Astrocyte of the cerebellum (primary cell): ENCODE data around the gene REC114.
"Not testable (repeated sequence)": the region's sequence is repeated elsewhere in the genome, so short reads cannot be mapped to it uniquely, and the experiment has no call there.

Source experiments
- DNase-seq: peaks from one replicate; pipeline ENCODE4 v3.0.0-alpha.2; 2011; ENCODE audit warnings: low read depth
- H3K4me3 ChIP-seq: 2 replicates; pipeline ENCODE4 v1.5.1; 2011; ENCODE audit warnings: mild to moderate bottlenecking, low read depth, low read length, moderate library complexity
- in situ Hi-C: cut with HindIII; loops from 2 replicates; pipeline ENCODE4 v1.10.0; 2017; ENCODE audit warnings: low sequenced_read_pairs
- TF ChIP-seq, protein P1 (sequence below): IDR thresholded peaks from 2 replicates; pipeline ENCODE4 v1.5.1; 2012; ENCODE audit warnings: low read length, low read depth, moderate library complexity, mild to moderate bottlenecking; ENCODE audit errors: missing control alignments

REC114 gene

GRCh38 chr15:73476704-73477216 is 33.8 kb downstream of the REC114 start:
- TF ChIP-seq, protein P1, sequence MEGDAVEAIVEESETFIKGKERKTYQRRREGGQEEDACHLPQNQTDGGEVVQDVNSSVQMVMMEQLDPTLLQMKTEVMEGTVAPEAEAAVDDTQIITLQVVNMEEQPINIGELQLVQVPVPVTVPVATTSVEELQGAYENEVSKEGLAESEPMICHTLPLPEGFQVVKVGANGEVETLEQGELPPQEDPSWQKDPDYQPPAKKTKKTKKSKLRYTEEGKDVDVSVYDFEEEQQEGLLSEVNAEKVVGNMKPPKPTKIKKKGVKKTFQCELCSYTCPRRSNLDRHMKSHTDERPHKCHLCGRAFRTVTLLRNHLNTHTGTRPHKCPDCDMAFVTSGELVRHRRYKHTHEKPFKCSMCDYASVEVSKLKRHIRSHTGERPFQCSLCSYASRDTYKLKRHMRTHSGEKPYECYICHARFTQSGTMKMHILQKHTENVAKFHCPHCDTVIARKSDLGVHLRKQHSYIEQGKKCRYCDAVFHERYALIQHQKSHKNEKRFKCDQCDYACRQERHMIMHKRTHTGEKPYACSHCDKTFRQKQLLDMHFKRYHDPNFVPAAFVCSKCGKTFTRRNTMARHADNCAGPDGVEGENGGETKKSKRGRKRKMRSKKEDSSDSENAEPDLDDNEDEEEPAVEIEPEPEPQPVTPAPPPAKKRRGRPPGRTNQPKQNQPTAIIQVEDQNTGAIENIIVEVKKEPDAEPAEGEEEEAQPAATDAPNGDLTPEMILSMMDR, result no peak
- in situ Hi-C loops, result no loop called here
- no peak for DNase-seq
- no peak overlapping the region for H3K4me3 ChIP-seq

DNA sequence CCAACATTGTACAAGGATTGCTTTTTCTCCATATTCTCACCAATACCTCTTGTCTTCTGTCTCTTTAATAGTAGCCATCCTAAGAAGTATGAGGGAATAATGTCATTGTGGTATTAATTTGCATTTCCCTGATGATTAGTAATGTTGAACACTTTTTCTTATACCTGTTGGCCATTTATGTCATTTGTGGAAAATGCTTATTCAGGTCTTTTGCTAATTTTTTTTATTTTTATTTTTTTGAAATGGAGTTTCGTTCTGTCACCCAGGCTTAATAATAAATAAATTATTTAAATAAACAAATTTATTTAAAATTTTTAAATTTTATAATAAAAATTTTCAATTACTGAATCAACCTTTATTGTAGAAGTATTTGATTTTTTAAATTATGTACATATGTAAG is 37.1 kb downstream of the REC114 start:
- no peak for DNase-seq
- in situ Hi-C loops, result no loop called here
- H3K4me3 ChIP-seq, result no peak overlapping the region
- TF ChIP-seq, protein P1, result no peak

DNA sequence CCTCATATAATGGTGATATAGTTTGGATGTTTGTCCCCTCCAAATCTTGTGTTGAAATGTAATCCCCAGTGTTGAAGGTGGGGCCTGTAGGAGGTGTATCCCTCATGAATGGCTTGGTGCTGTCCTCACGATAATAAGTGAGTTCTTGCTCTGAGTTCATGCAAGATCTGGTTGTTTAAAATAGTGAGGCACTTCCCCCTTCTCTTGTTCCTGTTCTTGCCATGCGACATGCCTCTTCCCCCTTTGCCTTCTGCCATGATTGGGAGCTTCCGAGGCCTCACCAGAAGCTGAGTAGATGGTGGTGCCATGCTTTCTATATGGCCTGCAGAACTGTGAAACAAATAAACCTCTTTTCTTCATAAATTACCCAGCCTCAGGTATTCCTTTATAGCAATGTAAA is 39.2 kb downstream of the REC114 start:
- TF ChIP-seq, protein P1, result no peak
- H3K4me3 ChIP-seq, result no peak overlapping the region
- DNase-seq, result no peak
- in situ Hi-C loops, result no loop called here

DNA sequence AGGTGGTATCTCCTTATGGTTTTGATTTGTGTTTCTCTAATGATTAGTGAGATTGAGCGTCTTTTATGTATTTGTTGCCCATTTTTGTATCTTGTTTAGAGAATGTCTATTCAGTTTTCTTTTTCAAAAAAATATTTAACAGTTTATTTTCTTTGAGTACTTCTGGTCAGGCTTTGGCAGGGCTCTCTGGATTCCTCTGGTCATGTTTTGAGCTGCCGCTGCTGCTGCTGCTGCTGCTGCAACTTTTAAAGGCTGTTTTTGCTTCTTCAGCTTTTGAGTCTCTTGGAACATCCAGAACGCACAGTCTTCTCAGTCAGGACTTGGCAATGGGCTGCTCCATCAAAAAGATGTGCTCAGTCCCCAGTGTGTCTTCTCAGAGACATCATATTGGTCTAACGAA is 40.1 kb downstream of the REC114 start:
- TF ChIP-seq, protein P1, result no peak
- no peak overlapping the region for H3K4me3 ChIP-seq
- DNase-seq, result no peak
- in situ Hi-C loops, result no loop called here

- H3K4me3 ChIP-seq, result no peak overlapping the region
- TF ChIP-seq, protein P1, result no peak
- no peak for DNase-seq
- in situ Hi-C loops, result no loop called here
Observed at GRCh38 chr15:73485372-73485771, 42.4 kb downstream of the REC114 start.

DNA sequence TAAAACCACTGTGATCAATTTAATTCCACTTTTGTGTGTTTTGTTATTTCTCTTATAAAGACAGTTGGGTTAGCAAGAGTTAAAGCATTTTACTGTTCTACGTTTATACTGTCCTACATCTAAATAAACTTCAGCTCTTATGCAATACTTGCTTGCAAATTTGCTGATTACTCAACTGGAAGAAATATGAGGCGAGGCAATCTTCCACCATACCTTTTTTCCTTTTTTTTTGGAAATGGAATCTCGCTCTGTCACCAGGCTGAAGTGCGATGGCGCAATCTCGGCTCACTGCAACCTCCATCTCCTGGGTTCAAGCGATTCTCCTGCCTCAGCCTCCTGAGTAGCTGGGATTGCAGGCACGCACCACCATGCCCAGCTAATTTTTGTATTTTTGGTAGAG is 42.9 kb downstream of the REC114 start:
- H3K4me3 ChIP-seq, in situ Hi-C loops, DNase-seq: not testable (repeated sequence)

DNA sequence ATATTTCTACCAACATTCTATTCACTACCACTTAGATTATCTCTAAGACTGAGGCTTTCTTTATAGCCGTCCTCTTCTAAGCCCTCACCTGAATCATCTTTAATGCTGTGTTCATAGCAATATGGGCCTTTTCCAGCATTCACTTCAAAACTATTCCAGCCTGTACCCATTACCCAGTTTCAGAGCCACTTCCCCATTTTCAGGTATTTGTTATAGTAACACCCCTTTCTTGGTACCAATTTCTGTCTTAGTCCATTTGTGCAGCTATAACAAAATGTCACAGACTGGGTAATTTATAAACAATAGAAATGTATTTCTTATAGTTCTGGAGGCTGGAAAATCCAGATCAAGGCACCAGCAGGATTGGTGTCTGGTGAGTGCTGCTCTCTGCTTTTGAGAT is 45.7 kb downstream of the REC114 start:
- in situ Hi-C loops, result no loop called here
- no peak for DNase-seq
- no peak overlapping the region for H3K4me3 ChIP-seq
- TF ChIP-seq, protein P1, result no peak
